K562 (cell line): ENCODE data around the gene CHST10. TPM values are rescaled to one million over a fixed set of nuclear protein-coding genes. Genes with fewer than 3 reads are reported as not detected.

Source experiments
- ATAC-seq: fragments of 200-7000 bp; cut with Tn5 transposase; 3 replicates; pipeline ENCODE4 v1.9.1; 2020; ENCODE audit warnings: moderate library complexity
- BruUV-seq: library from RNA; stranded (reverse); fragments of 400-500 nt; replicated peaks from 2 replicates; lab custom pipeline; 2021; lab: Mats Ljungman, UMichigan
- CTCF ChIA-PET: fragments of 300-600 bp; formaldehyde crosslinking; extraction: SDS; loops from one replicate; lab custom pipeline; 2021; ENCODE audit warnings: low intra/inter-chr PET ratio; lab: Yijun Ruan, JAX
- POLR2A ChIA-PET: fragments of 300-600, 350-650 bp; sonication (Branson Sonifier 250); formaldehyde crosslinking; extraction: SDS; loops from one replicate; lab custom pipeline; 2021; ENCODE audit warnings: antibody characterized with exemption, inconsistent platforms; lab: Yijun Ruan, JAX
- DNase-seq, 4 experiments: peaks; one replicate each; pipeline versions ENCODE4 v3.0.0 to v3.0.0-alpha.2; 2011 to 2018; ENCODE audit warnings: low spot score in 3 of 4, mixed read lengths in 3 of 4; ENCODE audit errors: extremely low read depth in 1 of 4
- FAIRE-seq: peaks from 2 replicates; lab custom pipeline; 2011; peaks lifted over from hg19 to GRCh38; lab: Jason Lieb, UNC
- H2AFZ ChIP-seq: 2 replicates; pipeline ENCODE4 v1.6.0; 2011; ENCODE audit warnings: low read depth, low read length, control low read depth, inconsistent platforms
- H3K27ac ChIP-seq: fragments of 200-600 bp; 3 replicates; pipeline ENCODE4 v1.8.0; 2011; ENCODE audit warnings: low read depth, mild to moderate bottlenecking, control low read depth, inconsistent platforms, low read length, moderate library complexity, mixed read lengths; ENCODE audit errors: extremely low read depth
- H3K27me3 ChIP-seq, 2 experiments: fragments of 300-600 bp in 1 of 2; 2 replicates in 1 of 2; 3 replicates in 1 of 2; pipeline versions ENCODE4 v1.6.0 to v1.8.0; 2011; ENCODE audit warnings: inconsistent platforms in 2 of 2, low read length in 2 of 2, mild to moderate bottlenecking in 1 of 2, mixed read lengths in 1 of 2, moderate library complexity in 1 of 2; ENCODE audit not compliant: control insufficient read depth in 2 of 2, insufficient read depth in 2 of 2
- H3K36me3 ChIP-seq: fragments of 300-600 bp; 3 replicates; pipeline ENCODE4 v1.8.0; 2011; ENCODE audit warnings: mild to moderate bottlenecking, low read length, inconsistent platforms; ENCODE audit not compliant: control insufficient read depth, insufficient read depth
- H3K4me1 ChIP-seq, 2 experiments: fragments of 200-600 bp in 1 of 2; replicated peaks in 1 of 2; 2 replicates in 1 of 2; 3 replicates in 1 of 2; pipeline versions ENCODE4 v1.5.1 to v1.8.0; 2011; ENCODE audit warnings: inconsistent platforms in 2 of 2, low read length in 2 of 2, mild to moderate bottlenecking in 1 of 2, mixed read lengths in 1 of 2, moderate library complexity in 1 of 2; ENCODE audit not compliant: control insufficient read depth in 2 of 2, insufficient read depth in 2 of 2
- H3K4me2 ChIP-seq: 2 replicates; pipeline ENCODE4 v1.6.1; 2011; ENCODE audit warnings: low read length, control low read depth, inconsistent platforms, mixed read lengths; ENCODE audit not compliant: insufficient read depth
- H3K4me3 ChIP-seq: fragments of 200-600 bp; sonication (generic), shearing (Covaris generic); 2 replicates; pipeline ENCODE4 v1.5.1; 2016; ENCODE audit warnings: control low read depth, inconsistent platforms
- H3K79me2 ChIP-seq: fragments of 200-600 bp; 3 replicates; pipeline ENCODE4 v1.8.0; 2011; ENCODE audit warnings: low read length, inconsistent platforms; ENCODE audit not compliant: control insufficient read depth, insufficient read depth
- H3K9ac ChIP-seq, 2 experiments: 2 replicates each; pipeline versions ENCODE4 v1.6.0 to v1.6.1; 2011; ENCODE audit warnings: low read depth in 2 of 2, low read length in 2 of 2, control low read depth in 1 of 2, inconsistent platforms in 1 of 2, mild to moderate bottlenecking in 1 of 2, mixed read lengths in 1 of 2; ENCODE audit not compliant: insufficient read depth in 1 of 2
- H3K9me1 ChIP-seq: one replicate; pipeline ENCODE4 v1.6.0; 2011; ENCODE audit warnings: inconsistent platforms, mild to moderate bottlenecking, low read length, moderate library complexity; ENCODE audit not compliant: control insufficient read depth, insufficient read depth
- H3K9me3 ChIP-seq: replicated peaks from 2 replicates; pipeline ENCODE4 v1.5.1; 2011; ENCODE audit warnings: low read depth, low read length, inconsistent platforms; ENCODE audit not compliant: control insufficient read depth, insufficient read depth
- H4K20me1 ChIP-seq: replicated peaks from 2 replicates; pipeline ENCODE4 v1.6.1; 2011; ENCODE audit warnings: low read length, inconsistent platforms, mixed read lengths; ENCODE audit not compliant: control insufficient read depth, insufficient read depth
- CBX1 ChIP-seq: sonication (generic); IDR thresholded peaks from 2 replicates; pipeline ENCODE4 v1.6.1; 2016; ENCODE audit warnings: antibody characterized with exemption, low read depth, mild to moderate bottlenecking
- FOSL1 ChIP-seq: fragments of 200-800 bp; sonication (Bioruptor generic); conservative IDR thresholded peaks from 2 replicates; pipeline ENCODE4 v1.6.1; 2016; ENCODE audit warnings: missing genetic modification characterization, missing compliant biosample characterization
- FUS ChIP-seq: fragments of 200-400 bp; formaldehyde crosslinking; optimal IDR thresholded peaks from 2 replicates; pipeline ENCODE3; 2017; ENCODE audit warnings: low read depth, low read length
- GATAD2A ChIP-seq: fragments of 450-650 bp; IDR thresholded peaks from 2 replicates; pipeline ENCODE4 v1.6.1; 2017
- MYBL2 ChIP-seq, 2 experiments: fragments of 450-650 bp in 1 of 2; sonication (generic) in 1 of 2; formaldehyde crosslinking in 1 of 2; IDR thresholded peaks; 2 replicates each; pipeline versions ENCODE4 v1.6.1 to v1.8.1; 2017 to 2022; ENCODE audit warnings: borderline replicate concordance in 1 of 2, inconsistent platforms in 1 of 2, low read depth in 1 of 2, mild to moderate bottlenecking in 1 of 2, missing genetic modification reagents in 1 of 2, moderate library complexity in 1 of 2
- NFXL1 ChIP-seq: fragments of 450-650 bp; formaldehyde crosslinking; IDR thresholded peaks from 2 replicates; pipeline ENCODE4 v1.4.0; 2021; ENCODE audit warnings: mild to moderate bottlenecking
- TRIM28 ChIP-seq: fragments of 450-650 bp; IDR thresholded peaks from 2 replicates; pipeline ENCODE4 v1.6.1; 2017
- ZNF124 ChIP-seq: sonication (generic); formaldehyde crosslinking; IDR thresholded peaks from 2 replicates; pipeline ENCODE4 v1.8.1; 2022; ENCODE audit warnings: missing genetic modification reagents
- ZNF311 ChIP-seq: fragments of 250-450 bp; sonication (Bioruptor Pico); IDR thresholded peaks from 2 replicates; pipeline ENCODE4 v1.4.0; 2020; ENCODE audit warnings: mild to moderate bottlenecking, moderate library complexity
- ZNF586 ChIP-seq: fragments of 450-650 bp; formaldehyde crosslinking; conservative IDR thresholded peaks from 2 replicates; pipeline ENCODE4 v1.4.0; 2020; ENCODE audit warnings: mild to moderate bottlenecking, moderate library complexity
- WGBS: fragments of 100-300 bp; shearing (Covaris generic); methylation state at CpG from one replicate; pipeline ENCODE4 v1.1.6; 2016; ENCODE audit warnings: low coverage, mixed read lengths; ENCODE audit not compliant: insufficient coverage; ENCODE audit errors: missing lambda C conversion rate; 5-methylcytosine and 5-hydroxymethylcytosine counted together
- in situ Hi-C: fragments of 300-500 bp; cut with MboI; formaldehyde crosslinking; loops from 4 replicates; pipeline ENCODE4 v1.15.0; 2018; ENCODE audit warnings: inconsistent platforms, mixed read lengths
- intact Hi-C: fragments of 100-400 bp; cut with micrococcal nuclease; formaldehyde crosslinking; loops from 2 replicates; pipeline ENCODE4 v1.14.2; 2022
- polyA plus RNA-seq, 8 experiments: library from polyadenylated mRNA; depleted of rRNA in 4 of 8; stranded (reverse) in 5 of 8; unstranded in 3 of 8; fragments of >200 nt; fragmentation: Nextera tagmentation in 2 of 8; fragmentation: Illumina TruSeq in 1 of 8; extraction: Ambion mirVana in 2 of 8; extraction: Trizol in 1 of 8; gene quantifications; 2 replicates each; pipeline versions ENCODE4 v1.2.1 to v1.2.3, GENCODE V29; 2011 to 2014; ENCODE audit warnings: inconsistent platforms in 1 of 8, missing spikeins in 1 of 8
- total RNA-seq, 7 experiments: library from RNA; depleted of rRNA in 6 of 7; stranded (reverse); fragments of >200 nt in 6 of 7; fragmentation: Illumina TruSeq in 2 of 7; extraction: Trizol in 2 of 7; gene quantifications; 2 replicates each; pipeline versions ENCODE4 v1.2.1 to v1.2.3, GENCODE V29; 2011 to 2021; ENCODE audit warnings: low replicate concordance in 1 of 7

Gene CHST10
- total and polyA plus RNA-seq, 9 of the 15 experiments (the other 6 are each of a cell fraction or from before 2014, with no cell fraction given), result 1.3 to 30.9 (median 19.3) TPM

- ChIA-PET POLR2A (interaction anchor here (0.6 kb wide), 1 partner anchor 88 kb away, joined by 3 read pairs; no protein-coding TSS in a partner anchor), CTCF (interaction anchor here (1.3 kb wide), 1 partner anchor 557 kb away, joined by 10 read pairs; no protein-coding TSS in a partner anchor)
- ATAC-seq, result no peak
- intact Hi-C loops, result loop anchor here (10.0 kb wide), 2 partner anchors 178 to 558 kb away; no protein-coding TSS in a partner anchor
- no peak for DNase-seq
- no peaks in the 10 kb centered on the region for H3K9me3 ChIP-seq
- no peak overlapping the region for H3K9ac ChIP-seq
- no peaks in the 10 kb centered on the region for H3K79me2 ChIP-seq
- TF ChIP-seq TRIM28, result no peak
- BruUV-seq, result no TSS peak
- H3K36me3 ChIP-seq, result no peaks in the 10 kb centered on the region
- WGBS, result 26% methylated on average over 12 of the region's 12 CpGs
- FAIRE-seq, result no peak
- no peaks in the 10 kb centered on the region for H3K9me1 ChIP-seq
- in situ Hi-C loops, result no loop called here
- peaks cover 0 to 2% of the 10 kb centered on the region in 2 experiments; a peak in 1 of 5 replicates for H3K27me3 ChIP-seq
- H3K4me1 ChIP-seq, result peaks cover 0 to 5% of the 10 kb centered on the region in 2 experiments; a peak in 2 of 5 replicates
- no peak overlapping the region for H2AFZ ChIP-seq
- no peak overlapping the region for H3K4me2 ChIP-seq
- H3K4me3 ChIP-seq, result no peak overlapping the region
- no peaks in the 10 kb centered on the region for H4K20me1 ChIP-seq
- H3K27ac ChIP-seq, result no peak overlapping the region
These were observed 9.6 kb upstream of the CHST10 start for GRCh38 chr2:100427111-100427510.

DNA sequence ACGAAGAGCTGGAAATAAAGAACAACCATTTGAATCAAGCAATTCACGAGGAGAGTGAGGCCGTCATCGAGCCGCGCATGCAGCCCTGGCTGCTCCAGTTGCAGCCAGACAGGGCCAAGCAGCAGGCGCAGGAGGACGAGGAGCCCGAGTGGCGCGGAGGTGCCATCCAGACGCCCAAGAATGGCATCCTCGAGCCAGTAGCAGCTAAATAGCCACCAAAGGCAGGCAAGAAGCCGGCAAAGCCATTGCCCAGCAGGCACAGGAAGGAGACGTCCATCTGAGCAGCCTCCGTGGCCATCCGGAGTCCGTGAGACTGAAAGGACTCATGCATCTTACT lies 8.9 kb upstream of the CHST10 start:
- Histone ChIP-seq H2AFZ (no peak overlapping the region), H3K27ac (no peak overlapping the region), H4K20me1 (no peaks in the 10 kb centered on the region), H3K79me2 (no peaks in the 10 kb centered on the region), H3K4me2 (no peak overlapping the region), H3K27me3 (peaks cover 0 to 2% of the 10 kb centered on the region in 2 experiments; a peak in 1 of 5 replicates), H3K4me3 (no peak overlapping the region), H3K9me3 (no peaks in the 10 kb centered on the region), H3K36me3 (no peaks in the 10 kb centered on the region), H3K4me1 (peaks cover 0 to 5% of the 10 kb centered on the region in 2 experiments; a peak in 2 of 5 replicates), H3K9me1 (no peaks in the 10 kb centered on the region), H3K9ac (no peak overlapping the region)
- ChIA-PET CTCF (no interaction called here), POLR2A (interaction anchor here (1.2 kb wide), 1 partner anchor 10 kb away, joined by 5 read pairs; no protein-coding TSS in a partner anchor)
- intact Hi-C loops (loop anchor here (10.0 kb wide), 2 partner anchors 178 to 558 kb away; no protein-coding TSS in a partner anchor), in situ Hi-C loops (no loop called here)
- TF ChIP-seq GATAD2A (no peak), ZNF124 (CRISPR knock-in tag) (no peak), FOSL1 (tag) (no peak), NFXL1 (CRISPR knock-in tag) (no peak), CBX1 (no peak), FUS (no peak), ZNF586 (CRISPR knock-in tag) (no peak), MYBL2 (IDR thresholded peaks at IDR 0.05; ENCODE audit: low read depth) (no peak), MYBL2 (CRISPR knock-in tag; IDR thresholded peaks at IDR 0.05; ENCODE audit: borderline replicate concordance) (no peak), ZNF311 (no peak)
- FAIRE-seq (no peak), ATAC-seq (no peak; the same call in 2 of the 3 replicates), DNase-seq (no peak)
- BruUV-seq, result no TSS peak
- WGBS, result 34% methylated on average over 18 of the region's 18 CpGs
